PC-3 (cell line): ENCODE data around the gene EIF5B.

ENCODE experiments used
- EZH2 ChIP-seq: fragments of 300-600 bp; sonication (generic); IDR thresholded peaks from one replicate; pipeline ENCODE4 v1.6.1; 2017; ENCODE audit warnings: antibody characterized with exemption, mild to moderate bottlenecking, low read length; ENCODE audit not compliant: unreplicated experiment
- TF ChIP-seq, protein P1 (sequence below): fragments of 300-600 bp; sonication (generic); conservative IDR thresholded peaks from 2 replicates; pipeline ENCODE4 v1.5.1; 2017; ENCODE audit warnings: antibody characterized with exemption, low read depth, mild to moderate bottlenecking, low read length

DNA sequence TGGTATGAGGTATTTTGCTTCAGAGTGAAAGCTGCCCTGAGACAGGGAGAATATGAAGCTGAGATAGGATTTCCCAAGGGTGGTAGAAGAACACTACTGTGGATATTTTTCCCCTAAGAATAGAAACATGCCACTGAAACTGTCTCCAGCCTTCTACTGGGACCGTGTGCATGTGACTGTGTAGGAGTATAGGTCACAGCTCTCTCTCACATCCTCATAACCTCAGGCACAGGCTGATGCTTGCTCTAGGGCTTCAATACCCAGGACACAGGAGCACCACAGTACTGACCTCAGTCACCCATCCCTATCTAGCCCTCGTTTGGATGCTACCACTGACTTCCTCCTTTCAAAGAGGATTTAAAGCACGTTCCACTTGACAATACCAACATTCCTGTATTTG is 85.4 kb downstream of the EIF5B start:
- TF ChIP-seq, protein P1, sequence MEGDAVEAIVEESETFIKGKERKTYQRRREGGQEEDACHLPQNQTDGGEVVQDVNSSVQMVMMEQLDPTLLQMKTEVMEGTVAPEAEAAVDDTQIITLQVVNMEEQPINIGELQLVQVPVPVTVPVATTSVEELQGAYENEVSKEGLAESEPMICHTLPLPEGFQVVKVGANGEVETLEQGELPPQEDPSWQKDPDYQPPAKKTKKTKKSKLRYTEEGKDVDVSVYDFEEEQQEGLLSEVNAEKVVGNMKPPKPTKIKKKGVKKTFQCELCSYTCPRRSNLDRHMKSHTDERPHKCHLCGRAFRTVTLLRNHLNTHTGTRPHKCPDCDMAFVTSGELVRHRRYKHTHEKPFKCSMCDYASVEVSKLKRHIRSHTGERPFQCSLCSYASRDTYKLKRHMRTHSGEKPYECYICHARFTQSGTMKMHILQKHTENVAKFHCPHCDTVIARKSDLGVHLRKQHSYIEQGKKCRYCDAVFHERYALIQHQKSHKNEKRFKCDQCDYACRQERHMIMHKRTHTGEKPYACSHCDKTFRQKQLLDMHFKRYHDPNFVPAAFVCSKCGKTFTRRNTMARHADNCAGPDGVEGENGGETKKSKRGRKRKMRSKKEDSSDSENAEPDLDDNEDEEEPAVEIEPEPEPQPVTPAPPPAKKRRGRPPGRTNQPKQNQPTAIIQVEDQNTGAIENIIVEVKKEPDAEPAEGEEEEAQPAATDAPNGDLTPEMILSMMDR: no peak
- TF ChIP-seq EZH2: no peak
